Neutrophil (primary cell): Measurements from ENCODE around the gene INHBB.

ENCODE experiments used
- H3K27ac ChIP-seq: fragments of 200-600 bp; sonication (generic); 2 replicates; pipeline ENCODE4 v1.5.1; 2016; ENCODE audit warnings: mild to moderate bottlenecking, moderate library complexity
- H3K27me3 ChIP-seq: fragments of 200-600 bp; sonication (generic); 2 replicates; pipeline ENCODE4 v1.6.0; 2016; ENCODE audit warnings: mild to moderate bottlenecking
- H3K36me3 ChIP-seq: fragments of 200-600 bp; sonication (generic); 2 replicates; pipeline ENCODE4 v1.5.1; 2017
- H3K4me1 ChIP-seq, 2 experiments: fragments of 200-600 bp in 1 of 2; sonication (generic) in 1 of 2; 1 replicate in 1 of 2; 2 replicates in 1 of 2; pipeline versions ENCODE4 v1.5.1 to v1.6.1; 2013 to 2016; ENCODE audit warnings: low read depth in 1 of 2, low read length in 1 of 2, mild to moderate bottlenecking in 1 of 2, moderate library complexity in 1 of 2; ENCODE audit not compliant: control insufficient read depth in 1 of 2, insufficient read depth in 1 of 2
- H3K4me3 ChIP-seq, 2 experiments: fragments of 200-600 bp in 1 of 2; sonication (generic) in 1 of 2; 1 replicate in 1 of 2; 2 replicates in 1 of 2; pipeline ENCODE4 v1.5.1; 2013 to 2016; ENCODE audit warnings: low read depth in 1 of 2, low read length in 1 of 2, mild to moderate bottlenecking in 1 of 2, moderate library complexity in 1 of 2
- H3K9me3 ChIP-seq: fragments of 200-600 bp; sonication (generic); 2 replicates; pipeline ENCODE4 v1.5.1; 2016
- CTCF ChIP-seq: fragments of 200-600 bp; sonication (generic); IDR thresholded peaks from 2 replicates; pipeline ENCODE4 v1.5.1; 2016; ENCODE audit warnings: antibody characterized with exemption

Gene INHBB

DNA sequence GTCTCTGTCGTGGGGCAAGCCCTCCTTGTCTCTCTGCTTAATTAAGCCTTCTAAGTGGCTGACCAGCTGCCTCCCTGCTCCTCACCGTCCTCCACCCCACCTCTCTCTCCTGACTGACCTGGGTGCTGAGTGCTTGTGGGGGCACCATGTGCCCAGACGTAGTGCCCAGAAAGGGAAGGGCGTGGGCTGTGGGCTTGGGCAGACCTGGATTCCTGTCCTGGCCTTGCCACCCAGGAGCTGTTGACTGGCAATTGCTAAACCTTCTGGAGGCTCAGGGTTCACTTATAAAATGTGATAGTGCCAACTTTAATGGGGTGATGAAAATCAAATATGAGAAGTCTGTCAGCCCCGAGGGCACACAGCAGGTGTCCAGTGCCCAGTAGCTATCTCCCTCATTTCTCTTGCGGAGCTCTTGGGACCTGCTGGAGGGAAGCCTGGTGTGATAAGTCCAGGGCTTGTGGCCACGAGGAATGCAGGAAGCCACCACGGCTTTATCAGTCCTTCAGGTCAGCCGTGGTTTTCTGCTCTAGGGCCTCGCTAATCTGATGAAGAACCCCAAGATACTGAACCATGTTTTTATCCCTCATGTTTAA is 22.0 kb upstream of the INHBB start:
- Histone ChIP-seq H3K36me3 (no peaks in the 10 kb centered on the region), H3K9me3 (no peaks in the 10 kb centered on the region), H3K27ac (no peak overlapping the region), H3K4me1 (peaks cover 47 to 52% of the 10 kb centered on the region in 2 experiments), H3K27me3 (no peaks in the 10 kb centered on the region), H3K4me3 (no peak overlapping the region)
- TF ChIP-seq CTCF = no peak

GRCh38 chr2:120324933-120325332 is 21.0 kb upstream of the INHBB start:
- Histone ChIP-seq H3K36me3 (no peaks in the 10 kb centered on the region), H3K9me3 (no peaks in the 10 kb centered on the region), H3K27me3 (no peaks in the 10 kb centered on the region), H3K4me3 (no peak overlapping the region), H3K27ac (no peak overlapping the region), H3K4me1 (peaks cover 44 to 47% of the 10 kb centered on the region in 2 experiments)
- no peak for TF ChIP-seq CTCF

GRCh38 chr2:120326066-120326465 is 19.9 kb upstream of the INHBB start:
- no peak for TF ChIP-seq CTCF
- Histone ChIP-seq H3K9me3 (no peaks in the 10 kb centered on the region), H3K27ac (no peak overlapping the region), H3K36me3 (no peaks in the 10 kb centered on the region), H3K4me3 (no peak overlapping the region), H3K27me3 (no peaks in the 10 kb centered on the region), H3K4me1 (peaks cover 36 to 37% of the 10 kb centered on the region in 2 experiments)

DNA sequence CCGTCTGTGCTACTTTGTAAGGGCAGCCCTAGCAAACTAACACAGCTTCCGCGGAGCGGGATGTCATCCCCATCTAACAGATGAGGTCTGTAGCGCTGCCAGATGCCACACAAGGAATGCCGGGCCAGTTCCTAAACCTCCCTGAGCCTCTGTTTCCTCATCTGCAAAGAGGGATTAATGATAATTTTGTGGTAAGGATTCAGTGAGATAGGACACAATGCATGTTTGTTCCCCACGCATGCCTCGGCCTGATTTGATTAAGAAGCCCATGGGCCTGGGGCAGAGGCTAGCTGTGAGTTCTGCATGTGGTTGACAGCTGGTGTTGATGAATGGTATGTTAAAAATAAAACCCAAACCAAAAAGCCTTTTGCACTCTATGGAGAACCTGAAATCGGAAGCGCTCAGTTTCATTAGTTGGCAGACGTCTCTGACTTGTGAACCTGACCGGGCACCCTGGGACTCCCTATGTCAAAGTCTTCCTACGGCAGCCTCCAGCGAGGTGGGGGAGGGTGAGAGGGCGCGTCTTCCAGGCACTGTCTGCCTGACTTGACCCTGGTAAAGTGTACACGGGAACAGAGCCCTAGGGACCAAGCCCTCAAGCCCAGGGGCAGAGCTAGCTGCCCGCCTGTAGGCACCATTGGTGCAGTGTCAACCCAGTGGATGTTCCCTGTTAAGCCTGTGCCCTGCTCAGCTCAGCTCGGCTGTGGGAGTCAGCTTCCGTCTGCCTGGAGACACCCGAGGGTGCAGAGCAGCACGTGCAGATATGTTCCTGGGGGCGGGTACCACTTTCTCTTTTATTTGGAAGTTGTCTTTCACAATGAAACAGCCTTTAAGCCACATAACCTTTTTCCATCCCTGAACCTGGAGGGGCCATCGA is 14.8 kb upstream of the INHBB start:
- Histone ChIP-seq H3K27ac (no peak overlapping the region), H3K4me1 (peaks cover 23 to 24% of the 10 kb centered on the region in 2 experiments), H3K36me3 (no peaks in the 10 kb centered on the region), H3K27me3 (peaks cover 7% of the 10 kb centered on the region), H3K4me3 (no peak overlapping the region), H3K9me3 (no peaks in the 10 kb centered on the region)
- TF ChIP-seq CTCF = no peak

DNA sequence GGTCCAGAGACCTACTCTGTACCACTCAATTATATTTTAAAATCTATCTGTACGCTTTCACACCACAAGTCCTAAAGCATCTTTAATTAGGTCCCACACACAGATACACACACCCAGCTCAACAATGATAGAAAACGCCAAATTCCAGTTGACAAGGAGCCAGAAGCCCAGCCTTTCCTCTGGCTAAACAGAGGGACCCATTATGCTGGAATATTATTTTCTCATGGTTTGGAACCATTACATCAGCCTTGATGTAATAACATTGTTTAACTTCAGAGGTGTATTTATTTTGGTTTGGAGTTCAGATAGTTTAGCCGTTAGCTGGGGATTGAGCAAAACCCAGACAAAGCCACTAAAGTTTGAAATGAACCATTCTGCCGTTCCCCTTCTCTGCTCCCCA is 14.0 kb upstream of the INHBB start:
- H3K27ac ChIP-seq = no peak overlapping the region
- no peak overlapping the region for H3K4me3 ChIP-seq
- no peaks in the 10 kb centered on the region for H3K36me3 ChIP-seq
- H3K27me3 ChIP-seq = peaks cover 7% of the 10 kb centered on the region
- TF ChIP-seq CTCF = no peak
- H3K4me1 ChIP-seq = peaks cover 26 to 28% of the 10 kb centered on the region in 2 experiments
- no peaks in the 10 kb centered on the region for H3K9me3 ChIP-seq
